ENCODE measurements around the gene DHRS4L2.

DNA sequence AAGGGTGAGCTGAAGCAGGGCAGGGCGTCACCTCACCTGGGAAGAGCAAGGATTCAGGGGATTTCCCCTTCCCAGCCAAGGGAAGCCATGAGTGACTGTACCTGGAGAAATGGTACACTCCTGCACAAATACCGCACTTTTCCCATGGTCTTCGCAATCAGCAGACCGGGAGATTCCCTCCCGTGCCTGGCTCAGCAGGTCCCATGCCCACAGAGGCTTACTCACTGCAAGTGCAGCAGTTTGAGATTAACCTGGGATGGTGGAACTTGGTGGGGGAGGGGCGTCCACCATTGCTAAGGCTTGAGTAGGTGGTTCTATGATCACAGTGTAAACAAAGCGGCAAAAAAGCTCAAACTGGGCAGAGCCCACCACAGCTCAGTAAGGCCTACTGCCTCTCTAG lies 46.1 kb upstream of the DHRS4L2 start:
- no peak for TF ChIP-seq ELF4 (IDR thresholded peaks at IDR 0.05)
- TF ChIP-seq FOXM1 (IDR thresholded peaks at IDR 0.05; ENCODE audit: borderline replicate concordance) = no peak
- no peak for TF ChIP-seq BHLHE40 (IDR thresholded peaks at IDR 0.05; ENCODE audit: borderline replicate concordance)
- no peak for TF ChIP-seq HDGF (IDR thresholded peaks at IDR 0.05; ENCODE audit: borderline replicate concordance)
- TF ChIP-seq SP1 (IDR thresholded peaks at IDR 0.05) = no peak
- TF ChIP-seq SUZ12 (IDR thresholded peaks at IDR 0.05) = no peak
- no peak for TF ChIP-seq ZNF384 (IDR thresholded peaks at IDR 0.05)
- TF ChIP-seq, protein P1, sequence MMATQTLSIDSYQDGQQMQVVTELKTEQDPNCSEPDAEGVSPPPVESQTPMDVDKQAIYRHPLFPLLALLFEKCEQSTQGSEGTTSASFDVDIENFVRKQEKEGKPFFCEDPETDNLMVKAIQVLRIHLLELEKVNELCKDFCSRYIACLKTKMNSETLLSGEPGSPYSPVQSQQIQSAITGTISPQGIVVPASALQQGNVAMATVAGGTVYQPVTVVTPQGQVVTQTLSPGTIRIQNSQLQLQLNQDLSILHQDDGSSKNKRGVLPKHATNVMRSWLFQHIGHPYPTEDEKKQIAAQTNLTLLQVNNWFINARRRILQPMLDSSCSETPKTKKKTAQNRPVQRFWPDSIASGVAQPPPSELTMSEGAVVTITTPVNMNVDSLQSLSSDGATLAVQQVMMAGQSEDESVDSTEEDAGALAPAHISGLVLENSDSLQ (IDR thresholded peaks at IDR 0.05) = no peak
- TF ChIP-seq TARDBP (IDR thresholded peaks at IDR 0.05) = no peak
- no peak for TF ChIP-seq FOXK2 (IDR thresholded peaks at IDR 0.05)
